WTC11 (cell line): ENCODE measurements around the gene PINK1. TPM values are rescaled to one million over a fixed set of nuclear protein-coding genes. Genes with fewer than 3 reads are reported as not detected.

Source experiments
- ATAC-seq: fragments of 200-7000 bp; cut with Tn5 transposase; 2 replicates; pipeline ENCODE4 v1.10.0; 2021; ENCODE audit warnings: mild to moderate bottlenecking, moderate library complexity
- CTCF ChIA-PET: fragments of 300-600 bp; sonication (Branson Sonifier 250); formaldehyde crosslinking; loops from one replicate; lab custom pipeline; 2021; ENCODE audit warnings: antibody characterized with exemption; lab: Charles Lee
- POLR2A ChIA-PET: fragments of 350-600 bp; sonication (Branson Sonifier 250); formaldehyde crosslinking; loops from one replicate; lab custom pipeline; 2021; ENCODE audit warnings: antibody characterized with exemption; lab: Charles Lee
- DNase-seq: peaks from one replicate; pipeline ENCODE4 v3.0.0; 2021; ENCODE audit warnings: low spot score
- H3K27ac Mint-ChIP-seq: 2 replicates; pipeline ENCODE4 v1.8.0; 2021; ENCODE audit warnings: mixed read lengths
- H3K27me3 Mint-ChIP-seq: 2 replicates; pipeline ENCODE4 v1.8.0; 2021; ENCODE audit warnings: low read depth, mild to moderate bottlenecking, moderate library complexity, mixed read lengths
- H3K36me3 Mint-ChIP-seq: 2 replicates; pipeline ENCODE4 v1.8.0; 2021; ENCODE audit warnings: mixed read lengths
- H3K4me1 Mint-ChIP-seq: 2 replicates; pipeline ENCODE4 v1.8.0; 2022; ENCODE audit warnings: mixed read lengths
- H3K4me3 Mint-ChIP-seq: 2 replicates; pipeline ENCODE4 v1.8.0; 2021; ENCODE audit warnings: mild to moderate bottlenecking, moderate library complexity, mixed read lengths
- H3K9me3 Mint-ChIP-seq: 2 replicates; pipeline ENCODE4 v1.8.0; 2021; ENCODE audit warnings: mixed read lengths
- ATF1 ChIP-seq: sonication (generic); formaldehyde crosslinking; IDR thresholded peaks from 2 replicates; pipeline ENCODE4 v1.8.1; 2023; ENCODE audit warnings: mild to moderate bottlenecking, moderate library complexity, missing genetic modification reagents
- FOXK1 ChIP-seq: sonication (generic); formaldehyde crosslinking; IDR thresholded peaks from 2 replicates; pipeline ENCODE4 v1.8.0; 2022; ENCODE audit warnings: mild to moderate bottlenecking, moderate library complexity, missing genetic modification reagents
- FOXP1 ChIP-seq: sonication (generic); formaldehyde crosslinking; IDR thresholded peaks from 2 replicates; pipeline ENCODE4 v1.8.0; 2022; ENCODE audit warnings: missing genetic modification reagents, mild to moderate bottlenecking, moderate library complexity, borderline replicate concordance
- GABPB1 ChIP-seq: sonication (generic); formaldehyde crosslinking; IDR thresholded peaks from 2 replicates; pipeline ENCODE4 v1.8.1; 2023; ENCODE audit warnings: mild to moderate bottlenecking, missing genetic modification reagents
- GTF2I ChIP-seq: fragments of 250-450 bp; sonication (Bioruptor Pico); conservative IDR thresholded peaks from 2 replicates; pipeline ENCODE4 v1.4.0; 2021; ENCODE audit warnings: mild to moderate bottlenecking
- KAT7 ChIP-seq: sonication (generic); formaldehyde crosslinking; IDR thresholded peaks from 2 replicates; pipeline ENCODE4 v1.8.1; 2023; ENCODE audit warnings: missing genetic modification reagents, mild to moderate bottlenecking, borderline replicate concordance
- NFATC4 ChIP-seq: fragments of 250-450 bp; sonication (Bioruptor Pico); IDR thresholded peaks from 2 replicates; pipeline ENCODE4 v1.9.0; 2021; ENCODE audit warnings: mild to moderate bottlenecking
- NR3C1 ChIP-seq: sonication (generic); formaldehyde crosslinking; conservative IDR thresholded peaks from 2 replicates; pipeline ENCODE4 v1.8.1; 2023; ENCODE audit warnings: low read depth, mild to moderate bottlenecking, missing genetic modification reagents
- SMAD4 ChIP-seq: sonication (generic); formaldehyde crosslinking; IDR thresholded peaks from 2 replicates; pipeline ENCODE4 v1.8.0; 2022; ENCODE audit warnings: mild to moderate bottlenecking, missing genetic modification reagents
- TCF7 ChIP-seq: sonication (generic); formaldehyde crosslinking; IDR thresholded peaks from 2 replicates; pipeline ENCODE4 v1.8.0; 2022; ENCODE audit warnings: mild to moderate bottlenecking, low read depth, missing genetic modification reagents, moderate library complexity
- TEAD1 ChIP-seq: sonication (generic); formaldehyde crosslinking; IDR thresholded peaks from 2 replicates; pipeline ENCODE4 v1.8.0; 2022; ENCODE audit warnings: mild to moderate bottlenecking, missing genetic modification reagents
- ZNF396 ChIP-seq: fragments of 250-450 bp; sonication (Bioruptor Pico); IDR thresholded peaks from 2 replicates; pipeline ENCODE4 v1.8.0; 2021; ENCODE audit warnings: mild to moderate bottlenecking, moderate library complexity, borderline replicate concordance
- ZNF416 ChIP-seq: fragments of 250-450 bp; sonication (Bioruptor Pico); IDR thresholded peaks from 2 replicates; pipeline ENCODE4 v1.9.0; 2021; ENCODE audit warnings: mild to moderate bottlenecking, inconsistent platforms
- total RNA-seq: library from RNA; stranded (reverse); gene quantifications from 3 replicates; pipeline ENCODE4 v1.2.3, GENCODE V29; 2021
- TF ChIP-seq, protein P1 (sequence below): fragments of 250-450 bp; sonication (Bioruptor Pico); IDR thresholded peaks from 2 replicates; pipeline ENCODE4 v1.8.0; 2021; ENCODE audit warnings: mild to moderate bottlenecking
- TF ChIP-seq, protein P2 (sequence below): fragments of 250-450 bp; sonication (Bioruptor Pico); IDR thresholded peaks from 2 replicates; pipeline ENCODE4 v1.9.0; 2021; ENCODE audit warnings: mild to moderate bottlenecking
- TF ChIP-seq, protein P3 (sequence below): sonication (generic); formaldehyde crosslinking; IDR thresholded peaks from 2 replicates; pipeline ENCODE4 v1.8.1; 2023; ENCODE audit warnings: mild to moderate bottlenecking, missing genetic modification reagents
- TF ChIP-seq, protein P4 (sequence below): sonication (generic); formaldehyde crosslinking; conservative IDR thresholded peaks from 2 replicates; pipeline ENCODE4 v1.8.1; 2022; ENCODE audit warnings: mild to moderate bottlenecking, missing genetic modification reagents
- TF ChIP-seq, protein P5 (sequence below): sonication (generic); formaldehyde crosslinking; IDR thresholded peaks from 2 replicates; pipeline ENCODE4 v1.8.1; 2023; ENCODE audit warnings: mild to moderate bottlenecking, missing genetic modification reagents, borderline replicate concordance

Gene PINK1
- total RNA-seq, 1 experiment from 2014 or later: 47.7 TPM

DNA sequence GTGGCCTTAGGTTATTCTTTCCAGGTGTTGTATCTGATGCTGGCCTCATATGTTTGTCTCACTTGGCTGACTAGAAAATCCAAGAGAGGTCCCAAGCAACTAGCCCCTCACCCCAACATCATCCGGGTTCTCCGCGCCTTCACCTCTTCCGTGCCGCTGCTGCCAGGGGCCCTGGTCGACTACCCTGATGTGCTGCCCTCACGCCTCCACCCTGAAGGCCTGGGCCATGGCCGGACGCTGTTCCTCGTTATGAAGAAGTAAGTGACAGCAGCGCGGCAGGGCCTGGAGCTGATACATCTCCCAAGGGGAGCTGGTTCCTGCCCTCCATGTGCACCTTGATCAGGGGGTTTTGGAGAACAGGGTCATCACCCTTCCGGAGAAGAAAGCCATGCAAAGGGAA is 11.2 kb downstream of the PINK1 start:
- no peak overlapping the region for H3K27ac Mint-ChIP-seq
- DNase-seq: no peak
- ChIA-PET POLR2A (no interaction called here), CTCF (interaction anchor here (1.7 kb wide), 1 partner anchor 69 kb away, joined by 8 read pairs; no protein-coding TSS in a partner anchor)
- peaks cover 10% of the 10 kb centered on the region; the same call in 1 of the 2 replicates for H3K36me3 Mint-ChIP-seq
- peaks cover 14% of the 10 kb centered on the region for H3K4me1 Mint-ChIP-seq
- TF ChIP-seq GABPB1 (CRISPR knock-in tag): no peak
- no peak for TF ChIP-seq FOXP1 (CRISPR knock-in tag)
- no peak for TF ChIP-seq NFATC4 (CRISPR knock-in tag)
- no peak for TF ChIP-seq GTF2I (CRISPR knock-in tag)
- TF ChIP-seq, protein P1, sequence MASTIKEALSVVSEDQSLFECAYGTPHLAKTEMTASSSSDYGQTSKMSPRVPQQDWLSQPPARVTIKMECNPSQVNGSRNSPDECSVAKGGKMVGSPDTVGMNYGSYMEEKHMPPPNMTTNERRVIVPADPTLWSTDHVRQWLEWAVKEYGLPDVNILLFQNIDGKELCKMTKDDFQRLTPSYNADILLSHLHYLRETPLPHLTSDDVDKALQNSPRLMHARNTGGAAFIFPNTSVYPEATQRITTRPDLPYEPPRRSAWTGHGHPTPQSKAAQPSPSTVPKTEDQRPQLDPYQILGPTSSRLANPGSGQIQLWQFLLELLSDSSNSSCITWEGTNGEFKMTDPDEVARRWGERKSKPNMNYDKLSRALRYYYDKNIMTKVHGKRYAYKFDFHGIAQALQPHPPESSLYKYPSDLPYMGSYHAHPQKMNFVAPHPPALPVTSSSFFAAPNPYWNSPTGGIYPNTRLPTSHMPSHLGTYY (CRISPR knock-in tag): no peak
- no peak for TF ChIP-seq ATF1 (CRISPR knock-in tag)
- TF ChIP-seq, protein P2, sequence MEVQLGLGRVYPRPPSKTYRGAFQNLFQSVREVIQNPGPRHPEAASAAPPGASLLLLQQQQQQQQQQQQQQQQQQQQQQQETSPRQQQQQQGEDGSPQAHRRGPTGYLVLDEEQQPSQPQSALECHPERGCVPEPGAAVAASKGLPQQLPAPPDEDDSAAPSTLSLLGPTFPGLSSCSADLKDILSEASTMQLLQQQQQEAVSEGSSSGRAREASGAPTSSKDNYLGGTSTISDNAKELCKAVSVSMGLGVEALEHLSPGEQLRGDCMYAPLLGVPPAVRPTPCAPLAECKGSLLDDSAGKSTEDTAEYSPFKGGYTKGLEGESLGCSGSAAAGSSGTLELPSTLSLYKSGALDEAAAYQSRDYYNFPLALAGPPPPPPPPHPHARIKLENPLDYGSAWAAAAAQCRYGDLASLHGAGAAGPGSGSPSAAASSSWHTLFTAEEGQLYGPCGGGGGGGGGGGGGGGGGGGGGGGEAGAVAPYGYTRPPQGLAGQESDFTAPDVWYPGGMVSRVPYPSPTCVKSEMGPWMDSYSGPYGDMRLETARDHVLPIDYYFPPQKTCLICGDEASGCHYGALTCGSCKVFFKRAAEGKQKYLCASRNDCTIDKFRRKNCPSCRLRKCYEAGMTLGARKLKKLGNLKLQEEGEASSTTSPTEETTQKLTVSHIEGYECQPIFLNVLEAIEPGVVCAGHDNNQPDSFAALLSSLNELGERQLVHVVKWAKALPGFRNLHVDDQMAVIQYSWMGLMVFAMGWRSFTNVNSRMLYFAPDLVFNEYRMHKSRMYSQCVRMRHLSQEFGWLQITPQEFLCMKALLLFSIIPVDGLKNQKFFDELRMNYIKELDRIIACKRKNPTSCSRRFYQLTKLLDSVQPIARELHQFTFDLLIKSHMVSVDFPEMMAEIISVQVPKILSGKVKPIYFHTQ: no peak
- TF ChIP-seq, protein P3, sequence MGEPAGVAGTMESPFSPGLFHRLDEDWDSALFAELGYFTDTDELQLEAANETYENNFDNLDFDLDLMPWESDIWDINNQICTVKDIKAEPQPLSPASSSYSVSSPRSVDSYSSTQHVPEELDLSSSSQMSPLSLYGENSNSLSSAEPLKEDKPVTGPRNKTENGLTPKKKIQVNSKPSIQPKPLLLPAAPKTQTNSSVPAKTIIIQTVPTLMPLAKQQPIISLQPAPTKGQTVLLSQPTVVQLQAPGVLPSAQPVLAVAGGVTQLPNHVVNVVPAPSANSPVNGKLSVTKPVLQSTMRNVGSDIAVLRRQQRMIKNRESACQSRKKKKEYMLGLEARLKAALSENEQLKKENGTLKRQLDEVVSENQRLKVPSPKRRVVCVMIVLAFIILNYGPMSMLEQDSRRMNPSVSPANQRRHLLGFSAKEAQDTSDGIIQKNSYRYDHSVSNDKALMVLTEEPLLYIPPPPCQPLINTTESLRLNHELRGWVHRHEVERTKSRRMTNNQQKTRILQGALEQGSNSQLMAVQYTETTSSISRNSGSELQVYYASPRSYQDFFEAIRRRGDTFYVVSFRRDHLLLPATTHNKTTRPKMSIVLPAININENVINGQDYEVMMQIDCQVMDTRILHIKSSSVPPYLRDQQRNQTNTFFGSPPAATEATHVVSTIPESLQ (CRISPR knock-in tag): no peak
- TF ChIP-seq ZNF416 (CRISPR knock-in tag): no peak
- TF ChIP-seq, protein P4, sequence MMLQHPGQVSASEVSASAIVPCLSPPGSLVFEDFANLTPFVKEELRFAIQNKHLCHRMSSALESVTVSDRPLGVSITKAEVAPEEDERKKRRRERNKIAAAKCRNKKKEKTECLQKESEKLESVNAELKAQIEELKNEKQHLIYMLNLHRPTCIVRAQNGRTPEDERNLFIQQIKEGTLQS: no peak
- no peak for TF ChIP-seq ZNF396 (CRISPR knock-in tag)
- TF ChIP-seq TEAD1: no peak
- TF ChIP-seq TCF7 (CRISPR knock-in tag): no peak
- no peak for TF ChIP-seq SMAD4
- no peak for TF ChIP-seq KAT7
- TF ChIP-seq FOXK1: no peak
- no peak for TF ChIP-seq NR3C1 (CRISPR knock-in tag)
- TF ChIP-seq, protein P5, sequence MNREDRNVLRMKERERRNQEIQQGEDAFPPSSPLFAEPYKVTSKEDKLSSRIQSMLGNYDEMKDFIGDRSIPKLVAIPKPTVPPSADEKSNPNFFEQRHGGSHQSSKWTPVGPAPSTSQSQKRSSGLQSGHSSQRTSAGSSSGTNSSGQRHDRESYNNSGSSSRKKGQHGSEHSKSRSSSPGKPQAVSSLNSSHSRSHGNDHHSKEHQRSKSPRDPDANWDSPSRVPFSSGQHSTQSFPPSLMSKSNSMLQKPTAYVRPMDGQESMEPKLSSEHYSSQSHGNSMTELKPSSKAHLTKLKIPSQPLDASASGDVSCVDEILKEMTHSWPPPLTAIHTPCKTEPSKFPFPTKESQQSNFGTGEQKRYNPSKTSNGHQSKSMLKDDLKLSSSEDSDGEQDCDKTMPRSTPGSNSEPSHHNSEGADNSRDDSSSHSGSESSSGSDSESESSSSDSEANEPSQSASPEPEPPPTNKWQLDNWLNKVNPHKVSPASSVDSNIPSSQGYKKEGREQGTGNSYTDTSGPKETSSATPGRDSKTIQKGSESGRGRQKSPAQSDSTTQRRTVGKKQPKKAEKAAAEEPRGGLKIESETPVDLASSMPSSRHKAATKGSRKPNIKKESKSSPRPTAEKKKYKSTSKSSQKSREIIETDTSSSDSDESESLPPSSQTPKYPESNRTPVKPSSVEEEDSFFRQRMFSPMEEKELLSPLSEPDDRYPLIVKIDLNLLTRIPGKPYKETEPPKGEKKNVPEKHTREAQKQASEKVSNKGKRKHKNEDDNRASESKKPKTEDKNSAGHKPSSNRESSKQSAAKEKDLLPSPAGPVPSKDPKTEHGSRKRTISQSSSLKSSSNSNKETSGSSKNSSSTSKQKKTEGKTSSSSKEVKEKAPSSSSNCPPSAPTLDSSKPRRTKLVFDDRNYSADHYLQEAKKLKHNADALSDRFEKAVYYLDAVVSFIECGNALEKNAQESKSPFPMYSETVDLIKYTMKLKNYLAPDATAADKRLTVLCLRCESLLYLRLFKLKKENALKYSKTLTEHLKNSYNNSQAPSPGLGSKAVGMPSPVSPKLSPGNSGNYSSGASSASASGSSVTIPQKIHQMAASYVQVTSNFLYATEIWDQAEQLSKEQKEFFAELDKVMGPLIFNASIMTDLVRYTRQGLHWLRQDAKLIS: no peak
- H3K9me3 Mint-ChIP-seq: no peaks in the 10 kb centered on the region
- H3K4me3 Mint-ChIP-seq: no peak overlapping the region
- no peaks in the 10 kb centered on the region; the same call in 1 of the 2 replicates for H3K27me3 Mint-ChIP-seq
- no peak for ATAC-seq
